HepG2 (cell line): ENCODE measurements around the gene PARP1. TPM values are rescaled to one million over a fixed set of nuclear protein-coding genes. Genes with fewer than 3 reads are reported as not detected.

ENCODE experiments used
- ATAC-seq: fragments of 200-7000 bp; cut with Tn5 transposase; 3 replicates; pipeline ENCODE4 v1.9.1; 2020; ENCODE audit warnings: mild to moderate bottlenecking, moderate library complexity
- BruUV-seq: library from RNA; stranded (reverse); fragments of 400-500 nt; replicated peaks from 2 replicates; lab custom pipeline; 2021; lab: Mats Ljungman, UMichigan
- CTCF ChIA-PET: fragments of 300-600 bp; formaldehyde crosslinking; extraction: SDS; loops from one replicate; lab custom pipeline; 2021; ENCODE audit warnings: low total read pairs, inconsistent platforms, low intra/inter-chr PET ratio; lab: Yijun Ruan, JAX
- POLR2A ChIA-PET: fragments of 350-600 bp; sonication (Branson Sonifier 250); formaldehyde crosslinking; loops from one replicate; lab custom pipeline; 2020; ENCODE audit warnings: antibody characterized with exemption, inconsistent platforms; lab: Yijun Ruan, JAX
- DNase-seq: peaks from one replicate; pipeline ENCODE4 v3.0.0-alpha.2; 2015; ENCODE audit warnings: low spot score
- FAIRE-seq: peaks from 3 replicates; lab custom pipeline; 2011; peaks lifted over from hg19 to GRCh38; lab: Jason Lieb, UNC
- H2AFZ ChIP-seq: one replicate; pipeline ENCODE4 v1.6.1; 2011; ENCODE audit warnings: low read length, inconsistent platforms
- H3K27ac ChIP-seq: fragments of 300-600 bp; 3 replicates; pipeline ENCODE4 v1.8.0; 2011; ENCODE audit warnings: mixed run types, mild to moderate bottlenecking, mixed read lengths, low read length, inconsistent platforms; ENCODE audit not compliant: insufficient read depth; ENCODE audit errors: extremely low read length
- H3K27me3 ChIP-seq, 2 experiments: fragments of 200-600 bp in 1 of 2; 2 replicates in 1 of 2; 3 replicates in 1 of 2; pipeline versions ENCODE4 v1.6.0 to v1.8.0; 2011; ENCODE audit warnings: low read length in 2 of 2, mild to moderate bottlenecking in 2 of 2, moderate library complexity in 2 of 2, inconsistent platforms in 1 of 2; ENCODE audit not compliant: insufficient read depth in 2 of 2, control insufficient read depth in 1 of 2
- H3K36me3 ChIP-seq, 2 experiments: fragments of 200-600 bp in 1 of 2; replicated peaks in 1 of 2; 2 replicates in 1 of 2; 3 replicates in 1 of 2; pipeline versions ENCODE4 v1.5.1 to v1.8.0; 2011; ENCODE audit warnings: low read length in 2 of 2, inconsistent platforms in 1 of 2; ENCODE audit not compliant: insufficient read depth in 2 of 2, control insufficient read depth in 1 of 2
- H3K4me1 ChIP-seq: 2 replicates; pipeline ENCODE4 v1.5.1; 2012; ENCODE audit warnings: low read length, inconsistent platforms; ENCODE audit not compliant: insufficient read depth
- H3K4me2 ChIP-seq: 2 replicates; pipeline ENCODE4 v1.6.0; 2011; ENCODE audit warnings: low read depth, low read length, inconsistent platforms
- H3K4me3 ChIP-seq, 3 experiments: fragments of 200-600 bp in 1 of 3; sonication (generic), shearing (Covaris generic) in 1 of 3; replicated peaks in 1 of 3; 2 replicates each; pipeline ENCODE4 v1.5.1; 2011 to 2016; ENCODE audit warnings: low read length in 3 of 3, inconsistent platforms in 2 of 3, low read depth in 2 of 3, mild to moderate bottlenecking in 2 of 3, control low read depth in 1 of 3, mixed read lengths in 1 of 3; ENCODE audit not compliant: insufficient read depth in 1 of 3
- H3K79me2 ChIP-seq: one replicate; pipeline ENCODE4 v1.6.1; 2011; ENCODE audit warnings: low read length, inconsistent platforms; ENCODE audit not compliant: insufficient read depth
- H3K9ac ChIP-seq: 2 replicates; pipeline ENCODE4 v1.6.0; 2011; ENCODE audit warnings: mild to moderate bottlenecking, low read depth, low read length, inconsistent platforms; ENCODE audit not compliant: insufficient read depth
- H3K9me3 ChIP-seq: 2 replicates; pipeline ENCODE4 v1.5.1; 2012; ENCODE audit warnings: mild to moderate bottlenecking, low read length
- H4K20me1 ChIP-seq: 2 replicates; pipeline ENCODE4 v1.6.0; 2011; ENCODE audit warnings: inconsistent platforms, mild to moderate bottlenecking, low read length, moderate library complexity; ENCODE audit not compliant: insufficient read depth
- ADNP ChIP-seq: sonication (generic); formaldehyde crosslinking; IDR thresholded peaks from 2 replicates; pipeline ENCODE4 v1.4.0; 2020; ENCODE audit warnings: missing genetic modification reagents
- CHCHD3 ChIP-seq: sonication (generic); formaldehyde crosslinking; IDR thresholded peaks from 2 replicates; pipeline ENCODE4 v1.8.0; 2022; ENCODE audit warnings: mild to moderate bottlenecking, missing genetic modification reagents, moderate library complexity
- KLF15 ChIP-seq: sonication (generic); formaldehyde crosslinking; IDR thresholded peaks from 2 replicates; pipeline ENCODE4 v1.8.1; 2023; ENCODE audit warnings: borderline replicate concordance, mild to moderate bottlenecking, inconsistent platforms, missing genetic modification reagents, mixed read lengths
- ZNF12 ChIP-seq: sonication (generic); formaldehyde crosslinking; IDR thresholded peaks from 2 replicates; pipeline ENCODE4 v1.5.0; 2020; ENCODE audit warnings: missing genetic modification reagents
- ZNF124 ChIP-seq: sonication (generic); formaldehyde crosslinking; IDR thresholded peaks from 2 replicates; pipeline ENCODE4 v1.4.0; 2020; ENCODE audit warnings: missing genetic modification reagents
- ZNF331 ChIP-seq: sonication (generic); formaldehyde crosslinking; IDR thresholded peaks from 2 replicates; pipeline ENCODE4 v1.4.0; 2020; ENCODE audit warnings: missing genetic modification reagents
- ZNF850 ChIP-seq: sonication (generic); formaldehyde crosslinking; conservative IDR thresholded peaks from 2 replicates; pipeline ENCODE4 v1.9.0; 2021; ENCODE audit warnings: mild to moderate bottlenecking, missing genetic modification reagents
- WGBS: methylation state at CpG from one replicate; pipeline ENCODE4 v1.1.6; 2017; ENCODE audit warnings: low lambda C conversion rate; 5-methylcytosine and 5-hydroxymethylcytosine counted together
- in situ Hi-C: cut with HindIII; loops from 2 replicates; pipeline ENCODE4 v1.10.0; 2017; ENCODE audit warnings: low pct_unique_long_range_greater_than_20kb; ENCODE audit not compliant: extremely low pct_ligation_motif_present
- intact Hi-C: fragments of 100-400 bp; cut with micrococcal nuclease; formaldehyde crosslinking; loops from one replicate; pipeline ENCODE4 v1.10.0; 2022; ENCODE audit not compliant: unreplicated experiment
- polyA plus RNA-seq, 8 experiments: library from polyadenylated mRNA; depleted of rRNA in 3 of 8; stranded (reverse) in 7 of 8; unstranded in 1 of 8; fragments of >200 nt; fragmentation: Illumina TruSeq in 4 of 8; extraction: Trizol in 4 of 8; gene quantifications; 2 replicates each; pipeline versions ENCODE4 v1.2.1 to v1.2.3, GENCODE V29; 2011 to 2016; ENCODE audit warnings: low read depth in 4 of 8, missing spikeins in 1 of 8, mixed read lengths in 1 of 8; ENCODE audit not compliant: insufficient read depth in 1 of 8
- total RNA-seq, 5 experiments: library from RNA; depleted of rRNA; stranded (reverse); fragments of >200 nt; fragmentation: Illumina TruSeq; extraction: Trizol; gene quantifications; 2 replicates each; pipeline ENCODE4 v1.2.3, GENCODE V29; 2016; ENCODE audit warnings: low read depth in 1 of 5

PARP1 gene
- total and polyA plus RNA-seq, 2 of the 13 experiments (the other 11 are each of a cell fraction or from before 2014, with no cell fraction given): 50.1 to 85.2 TPM

- no peaks in the 10 kb centered on the region for H3K79me2 ChIP-seq
Observed at GRCh38 chr1:226355669-226356551, 52.0 kb downstream of the PARP1 start.

GRCh38 chr1:226355016-226355415, 52.9 kb downstream of the PARP1 start:
- in situ Hi-C loops (no loop called here), intact Hi-C loops (no loop called here)
- BruUV-seq: no TSS peak
- ChIA-PET CTCF (no interaction called here), POLR2A (no interaction called here)
- ATAC-seq: no peak
- Histone ChIP-seq H3K27me3 (no peaks in the 10 kb centered on the region), H3K27ac (no peak overlapping the region), H4K20me1 (no peaks in the 10 kb centered on the region), H3K4me2 (no peak overlapping the region), H3K36me3 (peaks cover 0 to 6% of the 10 kb centered on the region in 2 experiments; a peak in 3 of 5 replicates), H3K79me2 (no peaks in the 10 kb centered on the region), H3K4me3 (no peak overlapping the region), H3K4me1 (peaks cover 6% of the 10 kb centered on the region), H3K9ac (no peak overlapping the region), H3K9me3 (no peaks in the 10 kb centered on the region), H2AFZ (no peak overlapping the region)
- TF ChIP-seq CHCHD3 (CRISPR knock-in tag) (no peak), ZNF331 (no peak), ADNP (CRISPR knock-in tag) (no peak), ZNF12 (CRISPR knock-in tag) (no peak), ZNF850 (CRISPR knock-in tag) (no peak), ZNF124 (no peak)
- WGBS: 97% methylated on average over 10 of the region's 10 CpGs
- DNase-seq: no peak
- FAIRE-seq: no peak

More at GRCh38 chr1:226355669-226356551, 52.0 kb downstream of the PARP1 start:
- Histone ChIP-seq H2AFZ (no peak overlapping the region), H3K27ac (no peak overlapping the region), H3K36me3 (peaks cover 0 to 11% of the 10 kb centered on the region in 2 experiments; a peak in 3 of 5 replicates), H3K9me3 (no peaks in the 10 kb centered on the region), H3K4me1 (no peaks in the 10 kb centered on the region), H3K4me2 (no peak overlapping the region), H3K4me3 (no peak overlapping the region), H4K20me1 (no peaks in the 10 kb centered on the region), H3K9ac (no peak overlapping the region), H3K27me3 (no peaks in the 10 kb centered on the region)
- no peak for TF ChIP-seq KLF15 (CRISPR knock-in tag)
- CTCF ChIA-PET: no interaction called here
- no TSS peak for BruUV-seq
- intact Hi-C loops: no loop called here
- 83% methylated on average over 3 of the region's 6 CpGs for WGBS
- FAIRE-seq (no peak), ATAC-seq (no peak), DNase-seq (no peak)
- in situ Hi-C loops: no loop called here
- POLR2A ChIA-PET: no interaction called here
